Astrocyte of the spinal cord (primary cell): ENCODE data around the gene KRTAP5-11.
"Not testable (repeated sequence)": the region's sequence is repeated elsewhere in the genome, so short reads cannot be mapped to it uniquely, and the experiment has no call there.

Experiments
- DNase-seq: peaks from one replicate; pipeline ENCODE4 v3.0.0; 2011; ENCODE audit warnings: low read depth, low spot score
- H3K4me3 ChIP-seq: 2 replicates; pipeline ENCODE4 v1.5.1; 2011; ENCODE audit warnings: low read depth, mild to moderate bottlenecking, low read length, moderate library complexity
- CTCF ChIP-seq: IDR thresholded peaks from 2 replicates; pipeline ENCODE4 v1.5.1; 2012; ENCODE audit warnings: low read depth, mild to moderate bottlenecking, low read length, inconsistent platforms
- in situ Hi-C: cut with HindIII; loops from 2 replicates; pipeline ENCODE4 v1.10.0; 2017; ENCODE audit warnings: low sequenced_read_pairs

Gene KRTAP5-11

DNA sequence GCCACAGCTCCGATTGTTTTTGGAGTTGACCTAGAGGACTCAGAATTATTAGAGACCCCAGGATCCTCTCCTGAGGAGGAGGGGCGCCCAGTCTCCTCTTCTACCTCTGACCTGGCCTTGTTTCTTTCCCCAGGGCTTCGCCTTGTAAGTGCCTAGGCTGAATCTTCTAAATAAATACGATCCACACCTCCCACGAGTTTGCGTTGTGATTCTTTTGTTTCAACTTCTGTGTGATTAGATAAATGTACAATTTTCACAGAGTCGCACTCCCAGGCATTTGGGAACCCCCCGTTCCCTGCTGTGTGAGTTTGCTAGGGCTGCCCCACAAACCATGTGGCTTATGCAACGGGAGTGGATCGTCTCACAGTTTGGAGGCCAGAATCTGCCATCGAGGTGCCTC lies 43.7 kb downstream of the KRTAP5-11 start:
- no peak for DNase-seq
- H3K4me3 ChIP-seq: no peak overlapping the region
- in situ Hi-C loops: no loop called here
- TF ChIP-seq CTCF: no peak

GRCh38 chr11:71538666-71538990 lies 44.0 kb downstream of the KRTAP5-11 start:
- no peak for TF ChIP-seq CTCF
- H3K4me3 ChIP-seq: no peak overlapping the region
- in situ Hi-C loops: no loop called here
- no peak for DNase-seq

DNA sequence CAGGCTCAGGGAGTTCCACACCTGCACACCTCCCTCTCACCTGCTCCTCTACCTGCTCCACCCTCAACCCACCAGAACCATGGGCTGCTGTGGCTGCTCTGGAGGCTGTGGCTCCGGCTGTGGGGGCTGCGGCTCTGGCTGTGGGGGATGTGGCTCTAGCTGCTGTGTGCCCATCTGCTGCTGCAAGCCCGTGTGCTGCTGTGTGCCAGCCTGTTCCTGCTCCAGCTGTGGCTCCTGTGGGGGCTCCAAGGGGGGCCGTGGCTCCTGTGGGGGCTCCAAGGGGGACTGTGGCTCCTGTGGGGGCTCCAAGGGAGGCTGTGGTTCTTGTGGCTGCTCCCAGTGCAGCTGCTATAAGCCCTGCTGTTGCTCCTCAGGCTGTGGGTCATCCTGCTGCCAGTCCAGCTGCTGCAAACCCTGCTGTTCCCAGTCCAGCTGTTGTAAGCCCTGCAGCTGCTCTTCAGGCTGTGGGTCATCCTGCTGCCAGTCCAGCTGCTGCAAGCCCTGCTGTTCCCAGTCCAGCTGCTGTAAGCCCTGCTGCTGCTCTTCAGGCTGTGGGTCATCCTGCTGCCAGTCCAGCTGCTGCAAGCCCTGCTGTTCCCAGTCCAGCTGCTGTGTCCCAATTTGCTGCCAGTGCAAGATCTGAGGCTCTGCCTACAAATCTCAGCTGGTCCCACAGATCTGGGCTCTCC lies 44.6 kb downstream of the KRTAP5-11 start, which contains the start of gene KRTAP5-8:
TSS of gene KRTAP5-8 (plus strand) at position 49 of the 689 bp plus-strand sequence. CDS start at position 80, 31 bp downstream.
- in situ Hi-C loops, H3K4me3 ChIP-seq, DNase-seq: not testable (repeated sequence)

DNA sequence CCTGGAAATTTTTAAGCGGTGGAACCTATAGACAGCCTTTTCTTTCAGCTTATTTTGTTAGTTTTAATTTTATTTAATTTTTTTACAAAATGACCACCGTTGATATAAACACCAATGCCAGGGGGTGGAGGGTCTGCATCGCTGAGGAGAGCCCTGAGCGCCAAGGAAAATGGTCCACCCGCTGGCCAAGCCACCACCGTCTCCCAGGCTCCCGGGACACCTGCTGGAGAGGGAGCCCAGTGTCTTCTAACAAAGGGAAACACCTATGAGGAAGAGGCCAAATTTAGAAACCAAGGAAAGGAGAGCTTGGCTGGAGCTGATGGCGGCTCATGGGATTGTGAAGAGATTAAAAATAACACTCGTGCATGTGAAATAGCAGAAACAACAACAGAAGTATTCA lies 45.1 kb downstream of the KRTAP5-11 start:
- no peak for TF ChIP-seq CTCF
- in situ Hi-C loops: no loop called here
- no peak overlapping the region for H3K4me3 ChIP-seq
- DNase-seq: no peak

- in situ Hi-C loops: no loop called here
- H3K4me3 ChIP-seq: no peak overlapping the region
- no peak for TF ChIP-seq CTCF
- no peak for DNase-seq
These were observed 46.9 kb downstream of the KRTAP5-11 start for GRCh38 chr11:71535825-71536224.

DNA sequence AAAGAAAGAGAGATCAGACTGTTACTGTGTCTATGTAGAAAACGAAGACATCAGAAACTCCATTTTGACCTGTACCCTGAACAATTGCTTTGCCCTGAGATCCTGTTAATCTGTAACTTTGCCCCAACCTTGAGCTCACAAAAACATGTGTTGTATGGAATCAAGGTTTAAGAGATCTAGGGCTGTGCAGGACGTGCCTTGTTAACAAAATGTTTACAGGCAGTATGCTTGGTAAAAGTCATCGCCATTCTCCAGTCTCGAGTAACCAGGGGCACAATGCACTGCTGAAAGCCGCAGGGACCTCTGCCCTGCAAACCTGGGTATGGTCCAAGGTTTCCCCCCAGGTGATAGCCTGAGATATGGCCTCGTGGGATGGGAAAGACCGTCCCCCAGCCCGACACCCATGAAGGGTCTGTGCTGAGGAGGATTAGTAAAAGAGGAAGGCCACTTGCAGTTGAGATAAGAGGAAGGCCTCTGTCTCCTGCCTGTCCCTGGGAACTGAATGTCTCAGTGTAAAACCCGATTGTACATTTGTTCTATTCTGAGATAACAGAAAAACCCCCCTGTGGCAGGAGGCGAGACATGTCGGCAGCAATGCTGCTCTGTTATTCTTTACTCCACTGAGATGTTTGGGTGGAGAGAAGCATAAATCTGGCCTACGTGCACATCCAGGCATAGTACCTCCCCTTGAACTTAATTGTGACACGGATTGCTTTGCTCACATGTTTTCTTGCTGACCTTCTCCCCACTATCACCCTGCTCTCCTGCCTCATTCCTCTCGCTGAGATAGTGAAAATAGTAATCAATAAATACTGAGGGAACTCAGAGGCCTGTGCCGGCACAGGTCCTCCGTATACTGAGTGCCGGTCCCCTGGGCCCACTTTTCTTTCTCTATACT lies 47.7 kb downstream of the KRTAP5-11 start:
- H3K4me3 ChIP-seq, in situ Hi-C loops, DNase-seq: not testable (repeated sequence)

- no peak for DNase-seq
- no peak overlapping the region for H3K4me3 ChIP-seq
- in situ Hi-C loops: no loop called here
- no peak for TF ChIP-seq CTCF
These were observed 50.6 kb downstream of the KRTAP5-11 start for GRCh38 chr11:71532036-71532610.
